Measurements from ENCODE around the gene JUN. TPM values are rescaled to one million over a fixed set of nuclear protein-coding genes. Genes with fewer than 3 reads are reported as not detected.

The JUN gene
- polyA plus RNA-seq (ENCODE audit: insufficient read length in 4 of 4): 100 to 1,000 TPM in 1 of 4 donors, 10 to 100 TPM in 3; 55.4 to 214 (median 88.0) TPM

- DNase-seq (ENCODE audit: low read depth in 4 of 4, low spot score in 2 of 4): peak; percentile 98 to 100 (median 99)
Measured at GRCh38 chr1:58783993-58784757, at the start of gene JUN. Gene JUN (minus strand): TSS chr1:58784047. CDS start chr1:58783070, 977 bp downstream.

- DNase-seq (ENCODE audit: low read depth in 4 of 4, low spot score in 2 of 4): no peak
Measured at GRCh38 chr1:58833166-58833565, 49.3 kb upstream of the JUN start.

- DNase-seq (ENCODE audit: low read depth in 4 of 4, low spot score in 2 of 4): no peak
Measured at GRCh38 chr1:58830291-58830690, 46.4 kb upstream of the JUN start.

GRCh38 chr1:58829866-58830265 is 46.0 kb upstream of the JUN start:
- no peak for DNase-seq (ENCODE audit: low read depth in 4 of 4, low spot score in 2 of 4)

- no peak for DNase-seq (ENCODE audit: low read depth in 4 of 4, low spot score in 2 of 4)
Measured at GRCh38 chr1:58827298-58827697, 43.5 kb upstream of the JUN start.

- no peak for DNase-seq (ENCODE audit: low read depth in 4 of 4, low spot score in 2 of 4)
Measured at GRCh38 chr1:58824753-58825389, 41.0 kb upstream of the JUN start.

GRCh38 chr1:58823481-58824010 is 39.7 kb upstream of the JUN start:
- no peak for DNase-seq (ENCODE audit: low read depth in 4 of 4, low spot score in 2 of 4)

- no peak for DNase-seq (ENCODE audit: low read depth in 4 of 4, low spot score in 2 of 4)
Measured at GRCh38 chr1:58821309-58821708, 37.5 kb upstream of the JUN start.

- DNase-seq (ENCODE audit: low read depth in 4 of 4, low spot score in 2 of 4): no peak
Measured at GRCh38 chr1:58818976-58819375, 35.1 kb upstream of the JUN start.

GRCh38 chr1:58818075-58818474 is 34.2 kb upstream of the JUN start:
- DNase-seq (ENCODE audit: low read depth in 4 of 4, low spot score in 2 of 4): no peak

GRCh38 chr1:58816747-58817221 is 32.9 kb upstream of the JUN start:
- DNase-seq (ENCODE audit: low read depth in 4 of 4, low spot score in 2 of 4): no peak

GRCh38 chr1:58816072-58816746 is 32.4 kb upstream of the JUN start:
- DNase-seq (ENCODE audit: low read depth in 4 of 4, low spot score in 2 of 4): peak; percentile 41 to 76 (median 63)

GRCh38 chr1:58815686-58816071 is 31.8 kb upstream of the JUN start:
- DNase-seq (ENCODE audit: low read depth in 4 of 4, low spot score in 2 of 4): peak in 3 of 4 donors; percentile 15 to 47 (median 32)

- DNase-seq (ENCODE audit: low read depth in 4 of 4, low spot score in 2 of 4): peak; percentile 41 to 68 (median 56)
Measured at GRCh38 chr1:58815069-58815685, 31.3 kb upstream of the JUN start.

GRCh38 chr1:58814251-58815068 is 30.6 kb upstream of the JUN start:
- DNase-seq (ENCODE audit: low read depth in 4 of 4, low spot score in 2 of 4): peak in 2 of 4 donors; percentile 11 to 23

- DNase-seq (ENCODE audit: low read depth in 4 of 4, low spot score in 2 of 4): no peak
Measured at GRCh38 chr1:58813801-58814200, 30.0 kb upstream of the JUN start.

GRCh38 chr1:58813361-58813760 is 29.5 kb upstream of the JUN start:
- no peak for DNase-seq (ENCODE audit: low read depth in 4 of 4, low spot score in 2 of 4)

- DNase-seq (ENCODE audit: low read depth in 4 of 4, low spot score in 2 of 4): no peak
Measured at GRCh38 chr1:58812926-58813325, 29.1 kb upstream of the JUN start.

GRCh38 chr1:58812468-58812867 is 28.6 kb upstream of the JUN start:
- no peak for DNase-seq (ENCODE audit: low read depth in 4 of 4, low spot score in 2 of 4)

- no peak for DNase-seq (ENCODE audit: low read depth in 4 of 4, low spot score in 2 of 4)
Measured at GRCh38 chr1:58811303-58811702, 27.5 kb upstream of the JUN start.
